ENCODE data around the gene MPRIP. TPM values are rescaled to one million over a fixed set of nuclear protein-coding genes. Genes with fewer than 3 reads are reported as not detected.

Gene MPRIP
- polyA plus RNA-seq, 1 donor (not counting 4 experiments of a cell fraction or from before 2014, with no cell fraction given): 113 TPM

DNA sequence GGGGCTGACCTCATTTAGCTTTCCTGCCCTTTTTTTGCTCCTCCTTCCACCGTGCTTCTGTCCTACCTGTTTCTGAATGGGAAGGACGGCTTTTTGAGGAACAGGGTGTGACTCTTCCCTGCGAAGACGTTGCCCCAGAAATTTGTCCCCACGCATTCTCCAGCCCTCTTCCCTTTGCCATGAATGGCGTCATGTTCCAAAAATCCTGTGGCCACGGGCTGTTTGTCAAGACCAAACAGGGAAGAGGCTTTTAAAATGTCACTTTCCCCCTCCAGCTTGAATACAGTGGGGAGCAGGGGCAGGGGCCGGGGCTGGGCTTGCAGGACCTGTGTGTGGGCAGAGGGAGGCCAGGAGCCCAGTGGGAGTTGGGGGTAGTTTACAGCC, 13.9 kb downstream of the MPRIP start:
- H3K27me3 ChIP-seq (ENCODE audit: control insufficient read depth, extremely low read depth, insufficient read depth, low read length): no peaks in the 10 kb centered on the region
- H3K4me1 ChIP-seq (ENCODE audit: control insufficient read depth, extremely low read depth, insufficient read depth, low read length): peaks cover 32% of the 10 kb centered on the region
- H3K79me2 ChIP-seq (ENCODE audit: control insufficient read depth, insufficient read depth, low read length): peaks cover 99% of the 10 kb centered on the region
- peak in 1 of 3 experiments; percentile 4 for TF ChIP-seq CTCF (optimal IDR thresholded peaks at IDR 0.05 in 1 of 3, IDR thresholded peaks at IDR 0.05 in 1 of 3, conservative IDR thresholded peaks at IDR 0.05 in 1 of 3; ENCODE audit: extremely low read depth in 1 of 3, insufficient read depth in 2 of 3, low read length in 3 of 3)
- TF ChIP-seq EZH2 (IDR thresholded peaks at IDR 0.05; ENCODE audit: low read length): no peak
- peak; percentile 59 for FAIRE-seq
- H3K9ac ChIP-seq (ENCODE audit: control insufficient read depth, extremely low read depth, insufficient read depth, low read length): peak overlapping the region; percentile 61
- no peak overlapping the region for H2AFZ ChIP-seq (ENCODE audit: control insufficient read depth, low read length)
- peak overlapping the region in 1 of 3 experiments; percentile 23 for H3K4me3 ChIP-seq (ENCODE audit: control insufficient read depth in 2 of 3, extremely low read depth in 1 of 3, insufficient read depth in 2 of 3, low read depth in 1 of 3, low read length in 3 of 3)
- peak overlapping the region; percentile 78 for H3K4me2 ChIP-seq (ENCODE audit: control insufficient read depth, extremely low read depth, insufficient read depth, low read depth, low read length)
- H3K27ac ChIP-seq (ENCODE audit: control insufficient read depth, insufficient read depth, low read length): peak overlapping the region; percentile 71
- dilution Hi-C loops (cut with MboI; ENCODE audit: extremely low pct_ligation_motif_present, low sequenced_read_pairs): no loop called here
- no peaks in the 10 kb centered on the region for H3K9me3 ChIP-seq (ENCODE audit: control insufficient read depth, low read depth, low read length)
- peaks cover 38% of the 10 kb centered on the region for H4K20me1 ChIP-seq (ENCODE audit: control insufficient read depth, extremely low read depth, insufficient read depth, low read length)
- no peak for DNase-seq (ENCODE audit: low read depth, low spot score)
- H3K36me3 ChIP-seq (ENCODE audit: control insufficient read depth in 2 of 2, extremely low read depth in 1 of 2, insufficient read depth in 2 of 2, low read length in 2 of 2): peaks cover 12 to 32% of the 10 kb centered on the region in 2 experiments
- H3K9me1 ChIP-seq (ENCODE audit: control insufficient read depth, extremely low read depth, insufficient read depth, low read length): peaks cover 12% of the 10 kb centered on the region

DNA sequence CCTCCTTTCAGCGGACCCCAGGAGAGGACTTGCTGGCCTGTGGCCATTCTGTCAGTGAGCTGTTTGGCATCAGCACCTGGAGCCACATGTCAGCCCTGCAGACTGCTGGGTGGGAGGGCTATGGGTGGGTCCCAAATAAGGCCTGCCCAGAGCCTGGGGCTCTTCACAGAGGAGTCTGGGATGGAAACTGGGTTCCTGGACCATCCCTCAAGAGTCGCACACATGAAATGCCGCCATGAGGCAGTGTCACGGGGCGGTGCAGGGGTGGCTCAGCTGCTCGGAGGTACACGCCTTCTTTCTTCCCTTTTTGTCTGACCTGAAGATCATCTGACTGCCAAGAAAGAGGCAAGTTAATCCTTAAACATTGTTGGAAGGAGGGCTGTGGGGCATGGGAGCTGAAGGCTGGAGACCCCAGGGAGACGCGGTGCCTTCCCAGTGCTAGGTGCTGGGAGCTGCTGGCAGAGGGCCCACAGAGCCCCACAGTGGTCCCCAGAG, 14.8 kb downstream of the MPRIP start:
- Histone ChIP-seq H4K20me1 (ENCODE audit: control insufficient read depth, extremely low read depth, insufficient read depth, low read length) (peaks cover 31% of the 10 kb centered on the region), H3K27ac (ENCODE audit: control insufficient read depth, insufficient read depth, low read length) (no peak overlapping the region), H3K4me3 (ENCODE audit: control insufficient read depth in 2 of 3, extremely low read depth in 1 of 3, insufficient read depth in 2 of 3, low read depth in 1 of 3, low read length in 3 of 3) (no peak overlapping the region), H3K4me2 (ENCODE audit: control insufficient read depth, extremely low read depth, insufficient read depth, low read depth, low read length) (no peak overlapping the region), H3K36me3 (ENCODE audit: control insufficient read depth in 2 of 2, extremely low read depth in 1 of 2, insufficient read depth in 2 of 2, low read length in 2 of 2) (peaks cover 12 to 32% of the 10 kb centered on the region in 2 experiments), H3K79me2 (ENCODE audit: control insufficient read depth, insufficient read depth, low read length) (peaks cover 99% of the 10 kb centered on the region), H3K9me3 (ENCODE audit: control insufficient read depth, low read depth, low read length) (no peaks in the 10 kb centered on the region), H3K27me3 (ENCODE audit: control insufficient read depth, extremely low read depth, insufficient read depth, low read length) (no peaks in the 10 kb centered on the region), H3K4me1 (ENCODE audit: control insufficient read depth, extremely low read depth, insufficient read depth, low read length) (peaks cover 27% of the 10 kb centered on the region), H3K9me1 (ENCODE audit: control insufficient read depth, extremely low read depth, insufficient read depth, low read length) (peaks cover 9% of the 10 kb centered on the region), H3K9ac (ENCODE audit: control insufficient read depth, extremely low read depth, insufficient read depth, low read length) (no peak overlapping the region), H2AFZ (ENCODE audit: control insufficient read depth, low read length) (no peak overlapping the region)
- DNase-seq (ENCODE audit: low read depth, low spot score) (no peak), FAIRE-seq (no peak)
- TF ChIP-seq CTCF (optimal IDR thresholded peaks at IDR 0.05 in 1 of 3, IDR thresholded peaks at IDR 0.05 in 1 of 3, conservative IDR thresholded peaks at IDR 0.05 in 1 of 3; ENCODE audit: extremely low read depth in 1 of 3, insufficient read depth in 2 of 3, low read length in 3 of 3) (no peak), EZH2 (IDR thresholded peaks at IDR 0.05; ENCODE audit: low read length) (no peak)
- dilution Hi-C loops (cut with MboI; ENCODE audit: extremely low pct_ligation_motif_present, low sequenced_read_pairs): no loop called here
